WTC11 (cell line): ENCODE data around the gene GRM7. TPM values are rescaled to one million over a fixed set of nuclear protein-coding genes. Genes with fewer than 3 reads are reported as not detected.

Experiments used
- ATAC-seq: fragments of 200-7000 bp; cut with Tn5 transposase; 2 replicates; pipeline ENCODE4 v1.10.0; 2021; ENCODE audit warnings: mild to moderate bottlenecking, moderate library complexity
- CTCF ChIA-PET: fragments of 300-600 bp; sonication (Branson Sonifier 250); formaldehyde crosslinking; loops from one replicate; lab custom pipeline; 2021; ENCODE audit warnings: antibody characterized with exemption; lab: Charles Lee
- POLR2A ChIA-PET: fragments of 350-600 bp; sonication (Branson Sonifier 250); formaldehyde crosslinking; loops from one replicate; lab custom pipeline; 2021; ENCODE audit warnings: antibody characterized with exemption; lab: Charles Lee
- DNase-seq: peaks from one replicate; pipeline ENCODE4 v3.0.0; 2021; ENCODE audit warnings: low spot score
- H3K27ac Mint-ChIP-seq: 2 replicates; pipeline ENCODE4 v1.8.0; 2021; ENCODE audit warnings: mixed read lengths
- H3K27me3 Mint-ChIP-seq: 2 replicates; pipeline ENCODE4 v1.8.0; 2021; ENCODE audit warnings: low read depth, mild to moderate bottlenecking, moderate library complexity, mixed read lengths
- H3K36me3 Mint-ChIP-seq: 2 replicates; pipeline ENCODE4 v1.8.0; 2021; ENCODE audit warnings: mixed read lengths
- H3K4me1 Mint-ChIP-seq: 2 replicates; pipeline ENCODE4 v1.8.0; 2022; ENCODE audit warnings: mixed read lengths
- H3K4me3 Mint-ChIP-seq: 2 replicates; pipeline ENCODE4 v1.8.0; 2021; ENCODE audit warnings: mild to moderate bottlenecking, moderate library complexity, mixed read lengths
- H3K9me3 Mint-ChIP-seq: 2 replicates; pipeline ENCODE4 v1.8.0; 2021; ENCODE audit warnings: mixed read lengths
- CBFB ChIP-seq: sonication (generic); formaldehyde crosslinking; IDR thresholded peaks from 2 replicates; pipeline ENCODE4 v1.8.1; 2022; ENCODE audit warnings: mild to moderate bottlenecking, low read depth, missing genetic modification reagents
- IRF2 ChIP-seq: sonication (generic); formaldehyde crosslinking; IDR thresholded peaks from 2 replicates; pipeline ENCODE4 v1.8.0; 2022; ENCODE audit warnings: low read depth, missing genetic modification reagents, borderline replicate concordance
- JUN ChIP-seq: sonication (generic); formaldehyde crosslinking; IDR thresholded peaks from 2 replicates; pipeline ENCODE4 v1.8.0; 2023; ENCODE audit warnings: mild to moderate bottlenecking, missing genetic modification reagents
- KAT7 ChIP-seq: sonication (generic); formaldehyde crosslinking; IDR thresholded peaks from 2 replicates; pipeline ENCODE4 v1.8.1; 2023; ENCODE audit warnings: missing genetic modification reagents, mild to moderate bottlenecking, borderline replicate concordance
- MXD4 ChIP-seq: fragments of 250-450 bp; sonication (Bioruptor Pico); IDR thresholded peaks from 2 replicates; pipeline ENCODE4 v1.8.0; 2021; ENCODE audit warnings: mild to moderate bottlenecking, moderate library complexity, borderline replicate concordance
- MYBL2 ChIP-seq: sonication (generic); formaldehyde crosslinking; IDR thresholded peaks from 2 replicates; pipeline ENCODE4 v1.8.1; 2023; ENCODE audit warnings: mild to moderate bottlenecking, moderate library complexity, missing genetic modification reagents
- NFYB ChIP-seq: sonication (generic); formaldehyde crosslinking; conservative IDR thresholded peaks from 2 replicates; pipeline ENCODE4 v1.8.0; 2022; ENCODE audit warnings: low read depth, missing genetic modification reagents
- NR2C2 ChIP-seq: sonication (generic); formaldehyde crosslinking; IDR thresholded peaks from 2 replicates; pipeline ENCODE4 v1.8.0; 2022; ENCODE audit warnings: mild to moderate bottlenecking, missing genetic modification reagents
- OVOL2 ChIP-seq: fragments of 250-450 bp; sonication (Bioruptor Pico); IDR thresholded peaks from 2 replicates; pipeline ENCODE4 v1.9.0; 2021; ENCODE audit warnings: mild to moderate bottlenecking, borderline replicate concordance
- SOX15 ChIP-seq: fragments of 250-450 bp; sonication (Bioruptor Pico); IDR thresholded peaks from 2 replicates; pipeline ENCODE4 v1.9.0; 2021; ENCODE audit warnings: mild to moderate bottlenecking
- TCF7 ChIP-seq: sonication (generic); formaldehyde crosslinking; IDR thresholded peaks from 2 replicates; pipeline ENCODE4 v1.8.0; 2022; ENCODE audit warnings: mild to moderate bottlenecking, low read depth, missing genetic modification reagents, moderate library complexity
- TEAD1 ChIP-seq: sonication (generic); formaldehyde crosslinking; IDR thresholded peaks from 2 replicates; pipeline ENCODE4 v1.8.0; 2022; ENCODE audit warnings: mild to moderate bottlenecking, missing genetic modification reagents
- ZBTB21 ChIP-seq: sonication (generic); formaldehyde crosslinking; IDR thresholded peaks from 2 replicates; pipeline ENCODE4 v1.8.1; 2023; ENCODE audit warnings: mild to moderate bottlenecking, missing genetic modification reagents, borderline replicate concordance
- ZNF396 ChIP-seq: fragments of 250-450 bp; sonication (Bioruptor Pico); IDR thresholded peaks from 2 replicates; pipeline ENCODE4 v1.8.0; 2021; ENCODE audit warnings: mild to moderate bottlenecking, moderate library complexity, borderline replicate concordance
- total RNA-seq: library from RNA; stranded (reverse); gene quantifications from 3 replicates; pipeline ENCODE4 v1.2.3, GENCODE V29; 2021
- TF ChIP-seq, protein P1 (sequence below): sonication (generic); formaldehyde crosslinking; IDR thresholded peaks from 2 replicates; pipeline ENCODE4 v1.8.1; 2023; ENCODE audit warnings: mild to moderate bottlenecking, moderate library complexity, missing genetic modification reagents
- TF ChIP-seq, protein P2 (sequence below): fragments of 250-450 bp; sonication (Bioruptor Pico); IDR thresholded peaks from 2 replicates; pipeline ENCODE4 v1.8.0; 2021; ENCODE audit warnings: mild to moderate bottlenecking
- TF ChIP-seq, protein P3 (sequence below): sonication (generic); formaldehyde crosslinking; conservative IDR thresholded peaks from 2 replicates; pipeline ENCODE4 v1.8.1; 2022; ENCODE audit warnings: mild to moderate bottlenecking, missing genetic modification reagents
- TF ChIP-seq, protein P4 (sequence below): sonication (generic); formaldehyde crosslinking; IDR thresholded peaks from 2 replicates; pipeline ENCODE4 v1.8.1; 2022; ENCODE audit warnings: low read depth, missing genetic modification reagents, borderline replicate concordance
- TF ChIP-seq, protein P5 (sequence below): fragments of 250-450 bp; sonication (Bioruptor Pico); IDR thresholded peaks from 2 replicates; pipeline ENCODE4 v1.9.0; 2021; ENCODE audit warnings: mild to moderate bottlenecking
- TF ChIP-seq, protein P6 (sequence below): fragments of 250-450 bp; sonication (Bioruptor Pico); IDR thresholded peaks from 2 replicates; pipeline ENCODE4 v1.9.0; 2021; ENCODE audit warnings: mild to moderate bottlenecking
- TF ChIP-seq, protein P7 (sequence below): sonication (generic); formaldehyde crosslinking; IDR thresholded peaks from 2 replicates; pipeline ENCODE4 v1.8.1; 2023; ENCODE audit warnings: mild to moderate bottlenecking, missing genetic modification reagents

GRM7 gene
- total RNA-seq, 1 experiment from 2014 or later, result 0.42 TPM

DNA sequence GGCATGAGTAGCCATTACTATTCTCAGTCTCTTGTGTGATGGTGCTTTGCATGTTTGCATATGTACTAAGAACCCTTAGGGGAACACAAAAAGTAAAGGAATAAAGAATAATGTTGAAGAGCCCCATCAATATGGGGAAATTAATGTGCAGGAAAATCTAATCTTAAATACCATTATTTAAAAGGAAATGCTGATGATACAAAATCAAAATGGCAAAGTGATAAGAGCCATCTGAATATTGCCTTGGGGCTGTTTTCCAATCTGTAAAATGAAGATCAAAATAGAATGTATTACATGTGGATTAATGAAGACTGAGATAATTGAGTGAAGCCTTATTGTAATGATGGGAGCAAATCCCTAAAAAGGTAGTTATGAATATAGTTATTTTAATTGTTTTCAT is 771.4 kb downstream of the GRM7 start:
- TF ChIP-seq, protein P1, sequence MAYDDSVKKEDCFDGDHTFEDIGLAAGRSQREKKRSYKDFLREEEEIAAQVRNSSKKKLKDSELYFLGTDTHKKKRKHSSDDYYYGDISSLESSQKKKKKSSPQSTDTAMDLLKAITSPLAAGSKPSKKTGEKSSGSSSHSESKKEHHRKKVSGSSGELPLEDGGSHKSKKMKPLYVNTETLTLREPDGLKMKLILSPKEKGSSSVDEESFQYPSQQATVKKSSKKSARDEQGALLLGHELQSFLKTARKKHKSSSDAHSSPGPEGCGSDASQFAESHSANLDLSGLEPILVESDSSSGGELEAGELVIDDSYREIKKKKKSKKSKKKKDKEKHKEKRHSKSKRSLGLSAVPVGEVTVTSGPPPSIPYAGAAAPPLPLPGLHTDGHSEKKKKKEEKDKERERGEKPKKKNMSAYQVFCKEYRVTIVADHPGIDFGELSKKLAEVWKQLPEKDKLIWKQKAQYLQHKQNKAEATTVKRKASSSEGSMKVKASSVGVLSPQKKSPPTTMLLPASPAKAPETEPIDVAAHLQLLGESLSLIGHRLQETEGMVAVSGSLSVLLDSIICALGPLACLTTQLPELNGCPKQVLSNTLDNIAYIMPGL (CRISPR knock-in tag), result no peak
- no peak for TF ChIP-seq CBFB (CRISPR knock-in tag)
- no peak for TF ChIP-seq JUN (CRISPR knock-in tag)
- TF ChIP-seq, protein P2, sequence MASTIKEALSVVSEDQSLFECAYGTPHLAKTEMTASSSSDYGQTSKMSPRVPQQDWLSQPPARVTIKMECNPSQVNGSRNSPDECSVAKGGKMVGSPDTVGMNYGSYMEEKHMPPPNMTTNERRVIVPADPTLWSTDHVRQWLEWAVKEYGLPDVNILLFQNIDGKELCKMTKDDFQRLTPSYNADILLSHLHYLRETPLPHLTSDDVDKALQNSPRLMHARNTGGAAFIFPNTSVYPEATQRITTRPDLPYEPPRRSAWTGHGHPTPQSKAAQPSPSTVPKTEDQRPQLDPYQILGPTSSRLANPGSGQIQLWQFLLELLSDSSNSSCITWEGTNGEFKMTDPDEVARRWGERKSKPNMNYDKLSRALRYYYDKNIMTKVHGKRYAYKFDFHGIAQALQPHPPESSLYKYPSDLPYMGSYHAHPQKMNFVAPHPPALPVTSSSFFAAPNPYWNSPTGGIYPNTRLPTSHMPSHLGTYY, result no peak
- TF ChIP-seq, protein P3, sequence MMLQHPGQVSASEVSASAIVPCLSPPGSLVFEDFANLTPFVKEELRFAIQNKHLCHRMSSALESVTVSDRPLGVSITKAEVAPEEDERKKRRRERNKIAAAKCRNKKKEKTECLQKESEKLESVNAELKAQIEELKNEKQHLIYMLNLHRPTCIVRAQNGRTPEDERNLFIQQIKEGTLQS (CRISPR knock-in tag), result no peak
- TF ChIP-seq, all 79 proteins: peak for 0
- no peaks in the 10 kb centered on the region for H3K36me3 Mint-ChIP-seq

DNA sequence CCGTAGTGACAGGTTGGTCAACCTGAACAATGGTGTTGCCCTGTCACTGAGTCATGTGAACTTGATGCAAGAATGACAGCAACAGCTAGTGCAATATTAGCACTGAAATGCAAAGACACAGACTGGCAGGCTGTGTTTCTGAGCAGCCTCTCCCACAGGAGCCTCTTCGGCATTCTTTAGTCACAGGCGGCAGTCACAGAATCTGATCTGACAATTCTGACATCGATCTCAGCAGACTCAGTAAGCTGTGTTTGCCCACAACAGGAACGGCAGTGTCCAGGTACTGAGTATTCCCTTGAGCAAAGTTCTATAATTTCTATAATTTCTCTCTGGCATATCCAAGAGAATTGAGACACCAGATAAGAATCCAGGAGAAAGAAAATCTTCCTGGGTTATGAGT is 776.8 kb downstream of the GRM7 start:
- Mint-ChIP-seq H3K9me3 (peaks cover 8% of the 10 kb centered on the region), H3K36me3 (no peaks in the 10 kb centered on the region), H3K4me3 (no peak overlapping the region), H3K27me3 (no peaks in the 10 kb centered on the region), H3K4me1 (peaks cover 4% of the 10 kb centered on the region; the same call in 1 of the 2 replicates), H3K27ac (no peak overlapping the region)
- ChIA-PET CTCF (no interaction called here), POLR2A (interaction anchor here (0.5 kb wide), 1 partner anchor 835 kb away, joined by 3 read pairs; no protein-coding TSS in a partner anchor)
- ATAC-seq, result no peak
- no peak for DNase-seq
- no peak for TF ChIP-seq MYBL2
- TF ChIP-seq, protein P2, result no peak
- no peak for TF ChIP-seq NFYB (CRISPR knock-in tag)
- no peak for TF ChIP-seq IRF2 (CRISPR knock-in tag)
- no peak for TF ChIP-seq SOX15 (CRISPR knock-in tag)
- TF ChIP-seq MXD4, result no peak
- no peak for TF ChIP-seq ZBTB21 (CRISPR knock-in tag)
- no peak for TF ChIP-seq NR2C2 (CRISPR knock-in tag)
- TF ChIP-seq, protein P4, sequence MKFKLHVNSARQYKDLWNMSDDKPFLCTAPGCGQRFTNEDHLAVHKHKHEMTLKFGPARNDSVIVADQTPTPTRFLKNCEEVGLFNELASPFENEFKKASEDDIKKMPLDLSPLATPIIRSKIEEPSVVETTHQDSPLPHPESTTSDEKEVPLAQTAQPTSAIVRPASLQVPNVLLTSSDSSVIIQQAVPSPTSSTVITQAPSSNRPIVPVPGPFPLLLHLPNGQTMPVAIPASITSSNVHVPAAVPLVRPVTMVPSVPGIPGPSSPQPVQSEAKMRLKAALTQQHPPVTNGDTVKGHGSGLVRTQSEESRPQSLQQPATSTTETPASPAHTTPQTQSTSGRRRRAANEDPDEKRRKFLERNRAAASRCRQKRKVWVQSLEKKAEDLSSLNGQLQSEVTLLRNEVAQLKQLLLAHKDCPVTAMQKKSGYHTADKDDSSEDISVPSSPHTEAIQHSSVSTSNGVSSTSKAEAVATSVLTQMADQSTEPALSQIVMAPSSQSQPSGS (CRISPR knock-in tag), result no peak
- no peak for TF ChIP-seq OVOL2 (CRISPR knock-in tag)
- TF ChIP-seq TEAD1 (CRISPR knock-in tag), result no peak
- TF ChIP-seq TCF7 (CRISPR knock-in tag), result no peak
- TF ChIP-seq, protein P5, sequence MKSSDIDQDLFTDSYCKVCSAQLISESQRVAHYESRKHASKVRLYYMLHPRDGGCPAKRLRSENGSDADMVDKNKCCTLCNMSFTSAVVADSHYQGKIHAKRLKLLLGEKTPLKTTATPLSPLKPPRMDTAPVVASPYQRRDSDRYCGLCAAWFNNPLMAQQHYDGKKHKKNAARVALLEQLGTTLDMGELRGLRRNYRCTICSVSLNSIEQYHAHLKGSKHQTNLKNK (CRISPR knock-in tag), result no peak
- TF ChIP-seq, protein P6, sequence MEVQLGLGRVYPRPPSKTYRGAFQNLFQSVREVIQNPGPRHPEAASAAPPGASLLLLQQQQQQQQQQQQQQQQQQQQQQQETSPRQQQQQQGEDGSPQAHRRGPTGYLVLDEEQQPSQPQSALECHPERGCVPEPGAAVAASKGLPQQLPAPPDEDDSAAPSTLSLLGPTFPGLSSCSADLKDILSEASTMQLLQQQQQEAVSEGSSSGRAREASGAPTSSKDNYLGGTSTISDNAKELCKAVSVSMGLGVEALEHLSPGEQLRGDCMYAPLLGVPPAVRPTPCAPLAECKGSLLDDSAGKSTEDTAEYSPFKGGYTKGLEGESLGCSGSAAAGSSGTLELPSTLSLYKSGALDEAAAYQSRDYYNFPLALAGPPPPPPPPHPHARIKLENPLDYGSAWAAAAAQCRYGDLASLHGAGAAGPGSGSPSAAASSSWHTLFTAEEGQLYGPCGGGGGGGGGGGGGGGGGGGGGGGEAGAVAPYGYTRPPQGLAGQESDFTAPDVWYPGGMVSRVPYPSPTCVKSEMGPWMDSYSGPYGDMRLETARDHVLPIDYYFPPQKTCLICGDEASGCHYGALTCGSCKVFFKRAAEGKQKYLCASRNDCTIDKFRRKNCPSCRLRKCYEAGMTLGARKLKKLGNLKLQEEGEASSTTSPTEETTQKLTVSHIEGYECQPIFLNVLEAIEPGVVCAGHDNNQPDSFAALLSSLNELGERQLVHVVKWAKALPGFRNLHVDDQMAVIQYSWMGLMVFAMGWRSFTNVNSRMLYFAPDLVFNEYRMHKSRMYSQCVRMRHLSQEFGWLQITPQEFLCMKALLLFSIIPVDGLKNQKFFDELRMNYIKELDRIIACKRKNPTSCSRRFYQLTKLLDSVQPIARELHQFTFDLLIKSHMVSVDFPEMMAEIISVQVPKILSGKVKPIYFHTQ (CRISPR knock-in tag), result no peak
- TF ChIP-seq, protein P1 (CRISPR knock-in tag), result no peak
- no peak for TF ChIP-seq ZNF396 (CRISPR knock-in tag)
- TF ChIP-seq, protein P7, sequence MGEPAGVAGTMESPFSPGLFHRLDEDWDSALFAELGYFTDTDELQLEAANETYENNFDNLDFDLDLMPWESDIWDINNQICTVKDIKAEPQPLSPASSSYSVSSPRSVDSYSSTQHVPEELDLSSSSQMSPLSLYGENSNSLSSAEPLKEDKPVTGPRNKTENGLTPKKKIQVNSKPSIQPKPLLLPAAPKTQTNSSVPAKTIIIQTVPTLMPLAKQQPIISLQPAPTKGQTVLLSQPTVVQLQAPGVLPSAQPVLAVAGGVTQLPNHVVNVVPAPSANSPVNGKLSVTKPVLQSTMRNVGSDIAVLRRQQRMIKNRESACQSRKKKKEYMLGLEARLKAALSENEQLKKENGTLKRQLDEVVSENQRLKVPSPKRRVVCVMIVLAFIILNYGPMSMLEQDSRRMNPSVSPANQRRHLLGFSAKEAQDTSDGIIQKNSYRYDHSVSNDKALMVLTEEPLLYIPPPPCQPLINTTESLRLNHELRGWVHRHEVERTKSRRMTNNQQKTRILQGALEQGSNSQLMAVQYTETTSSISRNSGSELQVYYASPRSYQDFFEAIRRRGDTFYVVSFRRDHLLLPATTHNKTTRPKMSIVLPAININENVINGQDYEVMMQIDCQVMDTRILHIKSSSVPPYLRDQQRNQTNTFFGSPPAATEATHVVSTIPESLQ, result no peak
- TF ChIP-seq KAT7 (CRISPR knock-in tag), result no peak

More for the DNA sequence above, 771.4 kb downstream of the GRM7 start:
- CTCF ChIA-PET, result no interaction called here
- Mint-ChIP-seq H3K4me3 (no peak overlapping the region), H3K9me3 (peaks cover 8% of the 10 kb centered on the region), H3K27me3 (no peaks in the 10 kb centered on the region), H3K4me1 (peaks cover 4% of the 10 kb centered on the region; the same call in 1 of the 2 replicates), H3K27ac (no peak overlapping the region)
- ATAC-seq (no peak), DNase-seq (no peak)
- POLR2A ChIA-PET, result no interaction called here
